Activated T-cell treated with anti-CD3 and anti-CD28 coated beads, Interleukin-2, amount 50 U/mL, for 1 hour (primary cell): ENCODE measurements around the gene RBM7.

Experiments
- DNase-seq: peaks from one replicate; pipeline ENCODE4 v3.0.0-alpha.2; 2020

The RBM7 gene

GRCh38 chr11:114397349-114397982 is 3.0 kb upstream of the RBM7 start:
- no peak for DNase-seq

DNA sequence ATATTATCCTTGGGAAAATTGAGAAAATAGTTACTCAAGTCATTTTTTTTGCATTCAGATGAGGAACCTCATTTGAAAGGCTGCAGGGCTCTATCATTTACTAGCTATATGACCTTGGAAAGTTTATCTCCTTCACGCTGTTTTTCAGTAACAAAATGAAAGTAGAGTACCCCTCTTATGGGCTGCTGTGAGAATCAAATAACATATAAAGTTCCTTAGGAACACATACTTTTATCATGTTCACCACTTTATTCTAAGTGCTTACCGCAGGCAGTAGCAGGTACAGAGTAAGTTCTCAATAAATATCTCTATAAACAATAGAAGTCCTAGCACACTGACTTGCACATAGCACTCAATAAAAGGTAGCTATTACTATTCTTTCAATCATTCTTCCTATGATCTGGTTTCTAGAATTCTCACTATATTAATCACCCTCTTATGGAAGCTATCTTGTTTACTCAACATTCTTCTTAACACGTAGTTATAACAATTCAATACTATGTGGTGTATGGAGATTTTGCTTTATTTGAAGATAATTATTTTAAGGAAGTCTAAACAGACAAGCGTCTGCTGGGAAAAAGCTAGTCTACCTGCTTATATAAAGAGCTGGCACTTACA is 2.1 kb upstream of the RBM7 start:
- DNase-seq, result no peak

- DNase-seq, result no peak
Measured at GRCh38 chr11:114399490-114400215, 813 bp upstream of the RBM7 start.

- DNase-seq, result no peak
Measured at GRCh38 chr11:114400915-114401223, 403 bp downstream of the RBM7 start.

GRCh38 chr11:114401311-114401710 is 845 bp downstream of the RBM7 start:
- no peak for DNase-seq

- no peak for DNase-seq
Measured at GRCh38 chr11:114412946-114413345, 12.5 kb downstream of the RBM7 start.

GRCh38 chr11:114413958-114414357 is 13.5 kb downstream of the RBM7 start:
- DNase-seq, result no peak

GRCh38 chr11:114416441-114416961 is 16.0 kb downstream of the RBM7 start:
- DNase-seq, result no peak

DNA sequence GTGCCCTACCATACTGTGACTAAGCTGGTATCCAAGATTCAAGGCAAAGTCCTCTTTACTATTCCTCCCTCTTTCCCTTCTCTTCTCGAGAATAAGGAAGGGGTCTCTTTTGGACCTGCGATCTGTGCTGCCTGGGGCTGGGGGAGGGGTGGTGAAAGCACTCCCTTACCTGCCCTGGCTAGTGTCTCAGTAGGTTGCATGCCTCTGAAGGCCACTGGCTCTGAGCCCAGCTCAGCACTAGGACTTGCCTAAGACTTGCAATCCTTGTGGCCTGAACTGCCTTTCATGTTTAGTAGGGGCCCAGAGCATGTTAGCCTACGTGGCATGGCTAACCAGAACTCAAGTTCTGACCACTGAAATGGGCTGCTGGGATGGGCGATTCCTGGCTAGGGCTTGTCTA is 25.8 kb downstream of the RBM7 start:
- DNase-seq, result no peak

- DNase-seq, result no peak
Measured at GRCh38 chr11:114430290-114430689, 29.8 kb downstream of the RBM7 start.

- no peak for DNase-seq
Measured at GRCh38 chr11:114432893-114433292, 32.4 kb downstream of the RBM7 start.

GRCh38 chr11:114433376-114433775 is 32.9 kb downstream of the RBM7 start:
- DNase-seq, result no peak

- DNase-seq, result no peak
Measured at GRCh38 chr11:114438303-114438702, 37.8 kb downstream of the RBM7 start.

DNA sequence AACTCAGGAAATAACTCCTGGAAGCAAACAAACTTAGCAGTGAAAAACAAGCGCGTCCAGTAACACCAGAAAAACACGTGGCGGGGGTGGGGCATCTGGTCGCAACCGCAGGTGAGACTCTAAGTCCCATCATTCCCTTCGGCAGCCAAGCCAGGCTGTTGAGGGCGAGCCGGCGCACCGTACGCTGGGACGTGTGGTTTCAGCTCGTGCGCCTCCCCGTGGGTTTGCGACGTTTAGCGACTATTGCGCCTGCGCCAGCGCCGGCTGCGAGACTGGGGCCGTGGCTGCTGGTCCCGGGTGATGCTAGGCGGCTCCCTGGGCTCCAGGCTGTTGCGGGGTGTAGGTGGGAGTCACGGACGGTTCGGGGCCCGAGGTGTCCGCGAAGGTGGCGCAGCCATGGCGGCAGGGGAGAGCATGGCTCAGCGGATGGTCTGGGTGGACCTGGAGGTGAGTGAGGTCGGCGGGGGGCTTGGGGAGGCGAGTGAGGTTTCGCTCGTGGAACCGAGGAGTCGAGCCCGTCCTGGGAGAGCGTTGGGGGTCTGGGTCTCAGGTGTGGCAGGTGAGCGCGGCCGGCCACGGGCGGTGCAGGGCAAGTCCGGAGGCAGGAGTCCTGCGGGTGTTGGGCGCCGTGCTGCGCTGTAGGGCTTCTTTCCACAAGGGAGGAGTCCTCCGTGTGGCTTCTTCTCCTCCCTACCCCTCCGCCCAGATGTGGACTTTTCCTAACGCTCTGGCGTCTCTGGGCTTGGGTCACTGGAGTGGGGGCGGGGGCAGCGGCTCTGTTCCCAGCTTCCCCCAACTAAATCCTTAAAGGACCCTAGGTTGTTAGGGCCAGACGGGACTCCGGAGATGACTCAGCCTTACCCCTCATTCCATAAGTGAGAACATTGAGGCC is 39.0 kb downstream of the RBM7 start, which contains the start of gene REXO2:
REXO2 (plus strand) TSS at position 239 of the 892 bp plus-strand sequence; CDS start at position 301, 62 bp downstream.
- peak; percentile 93 for DNase-seq

- DNase-seq, result no peak
Measured at GRCh38 chr11:114440121-114440860, 39.8 kb downstream of the RBM7 start.

DNA sequence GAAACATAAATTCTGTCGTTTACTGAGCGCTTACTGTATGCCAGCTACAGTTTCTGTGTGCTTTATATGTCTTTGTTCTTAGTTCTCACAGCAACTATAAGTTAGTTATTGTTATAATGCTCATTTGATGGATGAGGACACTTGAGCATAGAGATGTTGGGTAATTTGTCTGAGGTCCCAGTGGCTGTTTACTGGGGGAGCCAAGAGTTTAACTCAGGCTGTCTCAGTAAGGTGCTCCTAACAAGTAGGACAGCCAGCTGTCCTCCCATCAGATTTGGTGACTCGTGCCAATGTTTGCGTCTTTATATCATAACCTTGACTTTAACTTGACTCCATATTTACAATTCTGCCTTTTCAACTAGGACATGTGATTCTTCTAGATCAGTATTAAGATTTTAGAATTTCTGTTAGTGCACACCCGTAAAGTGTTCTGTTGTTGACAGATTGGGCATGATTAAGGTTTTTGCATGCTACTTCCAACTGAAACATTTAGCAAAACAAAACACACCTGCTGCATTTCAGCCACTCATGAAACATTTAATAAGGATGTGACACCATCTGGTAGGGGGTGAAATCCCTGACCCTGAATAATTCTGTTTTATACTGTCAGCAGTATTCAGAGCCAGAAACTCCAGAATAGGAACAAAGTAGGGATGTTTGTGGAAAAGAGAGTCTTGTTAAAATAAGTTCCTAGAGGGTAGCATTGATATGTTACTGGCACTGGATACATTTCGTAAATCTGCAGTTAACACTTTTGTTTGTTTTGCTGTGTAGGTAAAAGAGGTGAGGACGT is 40.7 kb downstream of the RBM7 start:
- DNase-seq, result no peak

DNA sequence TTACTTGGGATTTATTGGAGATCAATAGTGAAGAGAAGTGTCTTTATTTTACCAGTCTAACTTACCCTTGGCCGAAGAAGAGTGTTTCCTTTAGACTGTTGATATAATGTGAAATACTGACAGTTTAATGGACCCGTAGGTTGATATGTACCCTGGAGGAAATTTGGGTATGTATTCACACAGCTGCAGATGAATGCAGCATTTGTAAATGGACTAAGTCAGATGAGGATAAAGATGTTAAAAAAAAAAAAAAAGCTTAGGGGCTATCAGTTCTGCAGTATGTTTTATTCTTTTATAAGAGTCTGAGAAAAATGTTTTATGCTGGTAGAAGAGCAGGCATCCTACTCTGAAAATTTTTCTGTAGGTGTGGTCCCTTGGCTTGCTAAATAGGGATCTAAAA is 41.5 kb downstream of the RBM7 start:
- DNase-seq, result no peak

GRCh38 chr11:114442536-114442935 is 42.1 kb downstream of the RBM7 start:
- DNase-seq, result no peak

DNA sequence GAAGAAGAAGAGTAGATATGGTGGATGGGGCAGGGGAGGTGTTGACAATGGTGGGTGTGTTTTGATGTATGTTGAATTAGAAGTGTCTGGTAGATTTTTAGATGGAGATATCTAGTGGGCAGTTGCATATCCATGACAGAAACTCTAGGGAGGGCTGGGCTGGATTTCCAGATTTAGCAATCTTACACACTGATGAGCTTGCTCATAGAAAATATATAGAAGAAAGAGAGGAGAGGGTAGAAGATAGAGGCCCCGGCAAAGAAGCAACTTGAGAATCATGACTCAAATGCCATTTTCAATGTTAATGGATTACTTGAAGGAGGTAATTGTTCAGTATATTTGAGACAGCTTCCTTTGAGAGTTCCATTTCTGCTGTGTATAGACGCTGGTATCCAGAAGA is 47.0 kb downstream of the RBM7 start:
- no peak for DNase-seq

GRCh38 chr11:114447892-114448291 is 47.4 kb downstream of the RBM7 start:
- DNase-seq, result no peak

- no peak for DNase-seq
Measured at GRCh38 chr11:114448749-114449482, 48.5 kb downstream of the RBM7 start.
